Spinal cord (tissue), 10 donors: ENCODE data around the gene GRK2. TPM values are rescaled to one million over a fixed set of nuclear protein-coding genes. Genes with fewer than 3 reads are reported as not detected.

Experiments
- DNase-seq, 6 donors: peaks; one replicate each; pipeline versions ENCODE4 v3.0.0 to v3.0.0-alpha.2; 2013 to 2015; ENCODE audit warnings: low spot score in 6 of 6, low read depth in 4 of 6
- H3K27ac ChIP-seq: one replicate; pipeline ENCODE4 v1.5.1; 2013; ENCODE audit warnings: low read depth, low read length, control low read depth
- H3K27me3 ChIP-seq: one replicate; pipeline ENCODE4 v1.6.1; 2013; ENCODE audit warnings: low read length; ENCODE audit not compliant: control insufficient read depth, insufficient read depth
- H3K36me3 ChIP-seq: one replicate; pipeline ENCODE4 v1.6.1; 2013; ENCODE audit warnings: low read length; ENCODE audit not compliant: control insufficient read depth, insufficient read depth
- H3K4me1 ChIP-seq: one replicate; pipeline ENCODE4 v1.6.1; 2013; ENCODE audit warnings: low read length; ENCODE audit not compliant: control insufficient read depth, insufficient read depth
- H3K4me3 ChIP-seq: one replicate; pipeline ENCODE4 v1.5.1; 2013; ENCODE audit warnings: low read depth, low read length, control low read depth
- H3K9me3 ChIP-seq: one replicate; pipeline ENCODE4 v1.6.1; 2013; ENCODE audit warnings: low read length; ENCODE audit not compliant: control insufficient read depth, insufficient read depth
- WGBS: methylation state at CpG from one replicate; pipeline ENCODE4 v1.1.5; 2013; ENCODE audit warnings: missing lambda C conversion rate; ENCODE audit not compliant: insufficient coverage; 5-methylcytosine and 5-hydroxymethylcytosine counted together
- polyA plus RNA-seq, 2 donors: library from polyadenylated mRNA; unstranded; fragments of 120-200 nt; gene quantifications; one replicate each; pipeline ENCODE4 v1.2.1, GENCODE V29; 2013; ENCODE audit not compliant: insufficient read length in 2 of 2
- total RNA-seq, 2 donors: library from RNA; depleted of rRNA in 1 of 2; stranded (reverse); fragments of 120-200 nt in 1 of 2; fragments of >200 nt in 1 of 2; gene quantifications; one replicate each; pipeline versions ENCODE4 v1.2.3 to v1.2.4, GENCODE V29; 2013 to 2014
- donor health status: healthy.

The GRK2 gene
- total and polyA plus RNA-seq, 4 donors: 44.6 to 125 (median 75.8) TPM

- H3K4me1 ChIP-seq: no peaks in the 10 kb centered on the region
- H3K27ac ChIP-seq: no peak overlapping the region
- no peaks in the 10 kb centered on the region for H3K9me3 ChIP-seq
- no peak for DNase-seq
- no peaks in the 10 kb centered on the region for H3K27me3 ChIP-seq
- peaks cover 57% of the 10 kb centered on the region for H3K36me3 ChIP-seq
- no peak overlapping the region for H3K4me3 ChIP-seq
- 77% methylated on average over 18 of the region's 18 CpGs for WGBS
Measured at GRCh38 chr11:67311051-67311555, 44.8 kb downstream of the GRK2 start.

- Histone ChIP-seq H3K9me3 (no peaks in the 10 kb centered on the region), H3K4me3 (no peak overlapping the region), H3K4me1 (no peaks in the 10 kb centered on the region), H3K27ac (no peak overlapping the region), H3K27me3 (no peaks in the 10 kb centered on the region), H3K36me3 (peaks cover 56% of the 10 kb centered on the region)
- no peak for DNase-seq
- WGBS: 88% methylated on average over 10 of the region's 15 CpGs
Measured at GRCh38 chr11:67311556-67312082, 45.3 kb downstream of the GRK2 start.

- WGBS: 80% methylated on average over 18 of the region's 22 CpGs
- Histone ChIP-seq H3K27me3 (no peaks in the 10 kb centered on the region), H3K9me3 (no peaks in the 10 kb centered on the region), H3K36me3 (peaks cover 48% of the 10 kb centered on the region), H3K27ac (no peak overlapping the region), H3K4me1 (peaks cover 6% of the 10 kb centered on the region), H3K4me3 (no peak overlapping the region)
- no peak for DNase-seq
Measured at GRCh38 chr11:67312187-67313021, 46.1 kb downstream of the GRK2 start.

- Histone ChIP-seq H3K27me3 (no peaks in the 10 kb centered on the region), H3K27ac (no peak overlapping the region), H3K9me3 (no peaks in the 10 kb centered on the region), H3K4me3 (no peak overlapping the region), H3K36me3 (peaks cover 39% of the 10 kb centered on the region), H3K4me1 (peaks cover 9% of the 10 kb centered on the region)
- 88% methylated on average over 10 of the region's 11 CpGs for WGBS
- DNase-seq: no peak
Measured at GRCh38 chr11:67313125-67313890, 47.0 kb downstream of the GRK2 start.

- Histone ChIP-seq H3K9me3 (no peaks in the 10 kb centered on the region), H3K27ac (no peak overlapping the region)
- 93% methylated on average over 2 of the region's 2 CpGs for WGBS
Measured at GRCh38 chr11:67314218-67314617, 47.9 kb downstream of the GRK2 start.

GRCh38 chr11:67315325-67315909 is 49.1 kb downstream of the GRK2 start:
- WGBS: 83% methylated on average over 3 of the region's 9 CpGs

More at GRCh38 chr11:67314218-67314617, 47.9 kb downstream of the GRK2 start:
- H3K4me3 ChIP-seq: no peak overlapping the region
- DNase-seq: no peak
- H3K4me1 ChIP-seq: peaks cover 17% of the 10 kb centered on the region
- H3K27me3 ChIP-seq: no peaks in the 10 kb centered on the region
- peaks cover 30% of the 10 kb centered on the region for H3K36me3 ChIP-seq

GRCh38 chr11:67316882-67317204 is 50.6 kb downstream of the GRK2 start:
- Histone ChIP-seq H3K27me3 (no peaks in the 10 kb centered on the region), H3K9me3 (no peaks in the 10 kb centered on the region), H3K4me1 (peaks cover 17% of the 10 kb centered on the region), H3K27ac (peak overlapping the region; percentile 96), H3K36me3 (peaks cover 5% of the 10 kb centered on the region), H3K4me3 (peak overlapping the region; percentile 90)
- WGBS: 0% methylated on average over 5 of the region's 10 CpGs
- no peak for DNase-seq

More at GRCh38 chr11:67315325-67315909, 49.1 kb downstream of the GRK2 start:
- Histone ChIP-seq H3K4me1 (peaks cover 17% of the 10 kb centered on the region), H3K36me3 (peaks cover 18% of the 10 kb centered on the region), H3K27ac (no peak overlapping the region), H3K27me3 (no peaks in the 10 kb centered on the region), H3K9me3 (no peaks in the 10 kb centered on the region), H3K4me3 (no peak overlapping the region)
- no peak for DNase-seq

GRCh38 chr11:67317205-67317887 is 51.1 kb downstream of the GRK2 start:
- under 1% methylated on average over 55 of the region's 55 CpGs for WGBS
- peak; percentile 98 to 100 (median 99) for DNase-seq
- Histone ChIP-seq H3K9me3 (no peaks in the 10 kb centered on the region), H3K4me3 (peak overlapping the region; percentile 90), H3K27me3 (no peaks in the 10 kb centered on the region), H3K27ac (peak overlapping the region; percentile 96), H3K36me3 (peaks cover 5% of the 10 kb centered on the region), H3K4me1 (peaks cover 17% of the 10 kb centered on the region)
